ENCODE measurements around the gene NISCH.

NISCH gene

DNA sequence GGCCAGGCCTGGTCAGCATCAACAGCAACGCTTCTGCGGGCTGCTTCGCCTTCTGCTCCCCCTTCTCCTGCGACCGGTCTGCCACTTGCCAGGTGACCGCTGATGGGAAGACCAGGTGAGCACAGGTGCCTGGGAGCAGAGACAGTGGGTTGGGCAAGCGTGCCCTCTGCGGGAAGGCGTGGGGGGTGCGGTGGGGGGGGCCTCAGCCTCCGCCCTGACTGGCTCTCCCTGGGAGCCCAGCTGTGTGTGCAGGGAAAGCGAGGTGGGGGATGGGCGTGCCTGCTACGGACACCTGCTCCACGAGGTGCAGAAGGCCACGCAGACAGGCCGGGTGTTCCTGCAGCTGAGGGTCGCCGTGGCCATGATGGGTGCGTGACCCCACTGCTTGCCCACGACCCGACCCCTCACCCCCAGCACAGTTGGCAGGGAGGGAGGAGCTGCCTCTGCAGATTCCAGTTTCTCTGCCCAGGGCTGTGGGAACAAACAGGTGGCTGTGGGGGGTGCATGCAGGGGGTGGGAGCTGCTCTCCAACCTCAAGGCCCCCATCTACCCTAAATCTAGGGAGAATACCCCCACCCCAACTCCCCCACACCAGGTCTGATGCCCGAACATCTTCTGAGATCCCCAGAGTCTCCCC lies 48.5 kb downstream of the NISCH start:
- TF ChIP-seq CTCF (IDR thresholded peaks at IDR 0.05) (no peak), ZFX (IDR thresholded peaks at IDR 0.05; ENCODE audit: borderline replicate concordance) (no peak)
- no peak overlapping the region for H3K27ac ChIP-seq

DNA sequence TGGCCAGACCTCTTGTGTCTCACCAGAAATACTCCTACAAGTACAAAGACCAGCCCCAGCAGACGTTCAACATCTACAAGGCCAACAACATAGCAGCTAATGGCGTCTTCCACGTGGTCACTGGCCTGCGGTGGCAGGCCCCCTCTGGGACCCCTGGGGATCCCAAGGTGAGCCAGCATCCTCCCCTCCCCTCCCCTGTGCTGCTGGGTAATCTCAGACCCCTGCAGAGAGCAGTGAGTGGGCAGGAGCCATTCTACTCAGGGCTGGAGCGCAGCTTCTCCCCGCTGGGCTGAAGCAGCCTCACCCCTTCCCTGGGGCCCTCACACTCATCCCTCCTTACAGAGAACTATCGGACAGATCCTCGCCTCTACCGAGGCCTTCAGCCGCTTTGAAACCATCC lies 49.6 kb downstream of the NISCH start:
- no peak overlapping the region for H3K27ac ChIP-seq
- no peak for TF ChIP-seq CTCF (IDR thresholded peaks at IDR 0.05)
- TF ChIP-seq ZFX (IDR thresholded peaks at IDR 0.05; ENCODE audit: borderline replicate concordance): no peak

DNA sequence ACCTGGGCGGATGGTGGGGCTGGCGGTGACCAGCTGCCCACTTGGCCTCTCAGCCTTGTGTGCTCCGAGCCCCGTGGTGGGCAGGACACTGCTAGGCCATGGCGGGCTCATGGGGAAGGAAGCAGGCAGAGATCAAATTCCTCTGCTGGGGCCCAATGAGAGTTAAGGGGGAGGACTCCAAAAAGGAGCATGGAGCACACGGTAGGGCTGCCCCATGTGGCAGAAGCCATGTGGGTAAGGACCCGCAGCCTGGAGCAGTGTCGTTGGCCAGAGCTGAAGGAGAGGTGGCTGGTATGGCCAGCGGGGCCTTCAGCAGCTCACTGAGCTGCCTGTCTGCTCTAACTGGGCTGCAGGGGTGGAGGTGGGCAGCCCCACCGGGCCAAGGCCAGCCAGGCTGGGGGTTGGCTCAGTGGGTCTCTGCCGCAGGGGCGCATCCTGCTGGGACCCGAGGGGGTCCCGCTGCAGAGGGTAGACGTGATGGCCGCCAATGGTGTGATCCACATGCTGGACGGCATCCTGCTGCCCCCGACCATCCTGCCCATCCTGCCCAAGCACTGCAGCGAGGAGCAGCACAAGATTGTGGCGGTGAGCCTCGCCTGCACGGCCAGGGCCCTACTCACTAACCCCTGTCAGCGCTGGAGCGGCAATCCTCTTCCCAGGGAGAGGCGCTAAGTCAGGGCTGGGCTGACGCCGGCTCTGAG lies 51.0 kb downstream of the NISCH start:
- H3K27ac ChIP-seq: no peak overlapping the region
- TF ChIP-seq ZFX (IDR thresholded peaks at IDR 0.05; ENCODE audit: borderline replicate concordance): no peak
- TF ChIP-seq CTCF (IDR thresholded peaks at IDR 0.05): no peak

- H3K27ac ChIP-seq: no peak overlapping the region
- TF ChIP-seq ZFX (IDR thresholded peaks at IDR 0.05; ENCODE audit: borderline replicate concordance): no peak
- TF ChIP-seq CTCF (IDR thresholded peaks at IDR 0.05): no peak
Measured at GRCh38 chr3:52507359-52507758, 52.0 kb downstream of the NISCH start.

- H3K27ac ChIP-seq: no peak overlapping the region
- no peak for TF ChIP-seq CTCF (IDR thresholded peaks at IDR 0.05)
- TF ChIP-seq ZFX (IDR thresholded peaks at IDR 0.05; ENCODE audit: borderline replicate concordance): no peak
Measured at GRCh38 chr3:52509753-52510328, 54.4 kb downstream of the NISCH start.

DNA sequence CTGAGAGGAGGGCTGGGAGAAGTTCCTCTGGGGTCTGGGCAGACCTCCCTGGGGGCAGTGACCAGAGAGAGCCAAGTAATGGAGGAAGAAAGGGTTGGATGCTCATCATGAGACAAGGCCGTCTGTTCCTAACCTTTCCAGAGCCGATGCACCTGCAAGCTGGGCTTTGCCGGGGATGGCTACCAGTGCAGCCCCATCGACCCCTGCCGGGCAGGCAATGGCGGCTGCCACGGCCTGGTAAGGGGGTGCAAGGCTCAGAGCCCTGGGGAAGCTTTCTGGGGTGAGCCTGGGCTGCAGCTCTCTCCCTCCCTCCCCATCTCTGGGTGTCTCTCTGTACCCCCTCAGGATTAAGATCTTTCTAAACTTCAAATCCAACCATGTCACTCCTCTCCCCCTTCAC lies 56.1 kb downstream of the NISCH start:
- no peak overlapping the region for H3K27ac ChIP-seq

More for the DNA sequence above, 56.1 kb downstream of the NISCH start:
- TF ChIP-seq CTCF (IDR thresholded peaks at IDR 0.05): no peak
- no peak for TF ChIP-seq ZFX (IDR thresholded peaks at IDR 0.05; ENCODE audit: borderline replicate concordance)

All from 22Rv1 (cell line).